Measurements from ENCODE around the gene SCUBE1. TPM values are rescaled to one million over a fixed set of nuclear protein-coding genes. Genes with fewer than 3 reads are reported as not detected.

The SCUBE1 gene
- total and polyA plus RNA-seq, 2 of the 4 experiments (the other 2 are of a cell fraction) = not detected

GRCh38 chr22:43295173-43295572 lies 48.0 kb downstream of the SCUBE1 start:
- ChIA-PET POLR2A (ENCODE audit: unreplicated experiment) (no interaction called here), CTCF (no interaction called here)
- no peak overlapping the region for H3K9ac ChIP-seq (ENCODE audit: low read depth, low read length)
- WGBS, 2 experiments (ENCODE audit: extremely low coverage in 2 of 2, insufficient read length in 1 of 2) = 54% methylated on average over 2 of the region's 6 CpGs; no CpG with 5 or more reads in 1 of the 2 experiments
- H3K9me3 ChIP-seq (ENCODE audit: control insufficient read depth, insufficient read depth, low read length) = no peaks in the 10 kb centered on the region
- H2AFZ ChIP-seq (replicated peaks; ENCODE audit: low read length, poor library complexity) = no peak overlapping the region
- no peak for DNase-seq
- no peak overlapping the region for H2BK20ac ChIP-seq (ENCODE audit: low read depth, low read length)
- no peak overlapping the region for H3K4me2 ChIP-seq (ENCODE audit: low read depth, low read length)
- H4K5ac ChIP-seq (ENCODE audit: low read depth, low read length) = no peak overlapping the region
- in situ Hi-C loops (cut with MboI; ENCODE audit: low sequenced_read_pairs) = no loop called here
- H2BK120ac ChIP-seq (ENCODE audit: low read depth, low read length) = no peak overlapping the region
- no peaks in the 10 kb centered on the region for H3K79me1 ChIP-seq (ENCODE audit: low read depth in 1 of 2, low read length in 2 of 2)
- peaks cover 7% of the 10 kb centered on the region; the same call in 1 of the 2 replicates for H3K27me3 ChIP-seq (ENCODE audit: control insufficient read depth, insufficient read depth, low read length)
- no peak overlapping the region for H3K27ac ChIP-seq (ENCODE audit: insufficient read depth, low read length)
- dilution Hi-C loops (cut with HindIII; ENCODE audit: low sequenced_read_pairs, unreplicated experiment) = no loop called here
- H2AK5ac ChIP-seq (ENCODE audit: low read depth, low read length) = no peak overlapping the region
- H2BK15ac ChIP-seq (ENCODE audit: low read depth, low read length) = no peak overlapping the region
- H3K4me3 ChIP-seq (ENCODE audit: insufficient read depth, low read depth, low read length) = no peak overlapping the region
- H3K36me3 ChIP-seq (ENCODE audit: control insufficient read depth, insufficient read depth, low read length) = no peaks in the 10 kb centered on the region
- no peak overlapping the region for H3K18ac ChIP-seq (ENCODE audit: low read depth, low read length)
- intact Hi-C loops (cut with micrococcal nuclease) = no loop called here
- no peak overlapping the region for H3K56ac ChIP-seq (ENCODE audit: extremely low read depth, insufficient read depth, low read length)
- no TSS peak for BruUV-seq (replicated peaks)
- no peak for ATAC-seq (ENCODE audit: low read depth)
- peaks cover 11% of the 10 kb centered on the region; the same call in 1 of the 2 replicates for H3K4me1 ChIP-seq (ENCODE audit: control insufficient read depth, insufficient read depth, low read length)
- TF ChIP-seq CEBPB (IDR thresholded peaks at IDR 0.05; ENCODE audit: low read depth, low read length) (no peak), POLR2A (IDR thresholded peaks at IDR 0.05; ENCODE audit: low read depth, low read length) (no peak), RCOR1 (IDR thresholded peaks at IDR 0.05; ENCODE audit: insufficient replicate concordance, low read length) (no peak)
- no peak overlapping the region for H3K23ac ChIP-seq (ENCODE audit: low read depth, low read length)
- no peak overlapping the region for H2BK5ac ChIP-seq (ENCODE audit: low read depth, low read length, poor library complexity, severe bottlenecking)
- H4K20me1 ChIP-seq (ENCODE audit: insufficient read depth, low read length) = no peaks in the 10 kb centered on the region
- no peak overlapping the region for H2AK9ac ChIP-seq (replicated peaks; ENCODE audit: low read depth, low read length, poor library complexity)
- H4K91ac ChIP-seq (ENCODE audit: insufficient read depth, low read depth, low read length) = no peak overlapping the region
- no peak overlapping the region for H3K14ac ChIP-seq (replicated peaks; ENCODE audit: low read depth, low read length)
- H4K8ac ChIP-seq (ENCODE audit: low read depth in 2 of 2, low read length in 2 of 2) = no peak overlapping the region
- no peak overlapping the region for H3K4ac ChIP-seq (ENCODE audit: low read depth, low read length)
- H3K9me1 ChIP-seq (ENCODE audit: insufficient read depth, low read length) = peaks cover 6% of the 10 kb centered on the region

Measured in IMR-90 (cell line).